ENCODE data around the gene IL18R1.

IL18R1 gene

GRCh38 chr2:102392096-102392495, 36.5 kb downstream of the IL18R1 start:
- H3K4me3 ChIP-seq (ENCODE audit: low read depth, low read length): no peak overlapping the region
- TF ChIP-seq CTCF (IDR thresholded peaks at IDR 0.05; ENCODE audit: low read depth, low read length) (no peak), POLR2A (IDR thresholded peaks at IDR 0.05; ENCODE audit: extremely low read depth, insufficient read length) (no peak), MAX (IDR thresholded peaks at IDR 0.05; ENCODE audit: low read depth, low read length) (no peak), MYC (IDR thresholded peaks at IDR 0.05; ENCODE audit: low read depth, low read length) (no peak)
- no peak for DNase-seq (ENCODE audit: low read depth)

- DNase-seq (ENCODE audit: low read depth): no peak
- no peak overlapping the region for H3K4me3 ChIP-seq (ENCODE audit: low read depth, low read length)
- TF ChIP-seq CTCF (IDR thresholded peaks at IDR 0.05; ENCODE audit: low read depth, low read length) (no peak), POLR2A (IDR thresholded peaks at IDR 0.05; ENCODE audit: extremely low read depth, insufficient read length) (no peak), MAX (IDR thresholded peaks at IDR 0.05; ENCODE audit: low read depth, low read length) (no peak), MYC (IDR thresholded peaks at IDR 0.05; ENCODE audit: low read depth, low read length) (no peak)
These were observed 37.3 kb downstream of the IL18R1 start for GRCh38 chr2:102392942-102393341.

GRCh38 chr2:102396012-102396411, 40.4 kb downstream of the IL18R1 start:
- DNase-seq (ENCODE audit: low read depth): no peak
- TF ChIP-seq MAX (IDR thresholded peaks at IDR 0.05; ENCODE audit: low read depth, low read length): no peak
- no peak for TF ChIP-seq MYC (IDR thresholded peaks at IDR 0.05; ENCODE audit: low read depth, low read length)
- TF ChIP-seq CTCF (IDR thresholded peaks at IDR 0.05; ENCODE audit: low read depth, low read length): no peak
- no peak for TF ChIP-seq POLR2A (IDR thresholded peaks at IDR 0.05; ENCODE audit: extremely low read depth, insufficient read length)
- H3K4me3 ChIP-seq (ENCODE audit: low read depth, low read length): no peak overlapping the region

- TF ChIP-seq POLR2A (IDR thresholded peaks at IDR 0.05; ENCODE audit: extremely low read depth, insufficient read length) (no peak), CTCF (IDR thresholded peaks at IDR 0.05; ENCODE audit: low read depth, low read length) (no peak), MAX (IDR thresholded peaks at IDR 0.05; ENCODE audit: low read depth, low read length) (no peak), MYC (IDR thresholded peaks at IDR 0.05; ENCODE audit: low read depth, low read length) (no peak)
- no peak overlapping the region for H3K4me3 ChIP-seq (ENCODE audit: low read depth, low read length)
- peak; percentile 31 for DNase-seq (ENCODE audit: low read depth)
These were observed 41.6 kb downstream of the IL18R1 start for GRCh38 chr2:102397209-102397608.

- no peak for DNase-seq (ENCODE audit: low read depth)
- no peak overlapping the region for H3K4me3 ChIP-seq (ENCODE audit: low read depth, low read length)
- TF ChIP-seq MYC (IDR thresholded peaks at IDR 0.05; ENCODE audit: low read depth, low read length) (no peak), POLR2A (IDR thresholded peaks at IDR 0.05; ENCODE audit: extremely low read depth, insufficient read length) (no peak), MAX (IDR thresholded peaks at IDR 0.05; ENCODE audit: low read depth, low read length) (no peak), CTCF (IDR thresholded peaks at IDR 0.05; ENCODE audit: low read depth, low read length) (no peak)
These were observed 44.0 kb downstream of the IL18R1 start for GRCh38 chr2:102399499-102400141.
